IPS DF 4.7 (cell line): ENCODE measurements around the gene DNAAF5.
"Not testable (repeated sequence)": the region's sequence is repeated elsewhere in the genome, so short reads cannot be mapped to it uniquely, and the experiment has no call there.

Experiments used
- DNase-seq: peaks from one replicate; pipeline ENCODE4 v3.0.0-alpha.2; 2013; ENCODE audit warnings: low spot score; ENCODE audit errors: extremely low read depth

DNAAF5 gene

DNA sequence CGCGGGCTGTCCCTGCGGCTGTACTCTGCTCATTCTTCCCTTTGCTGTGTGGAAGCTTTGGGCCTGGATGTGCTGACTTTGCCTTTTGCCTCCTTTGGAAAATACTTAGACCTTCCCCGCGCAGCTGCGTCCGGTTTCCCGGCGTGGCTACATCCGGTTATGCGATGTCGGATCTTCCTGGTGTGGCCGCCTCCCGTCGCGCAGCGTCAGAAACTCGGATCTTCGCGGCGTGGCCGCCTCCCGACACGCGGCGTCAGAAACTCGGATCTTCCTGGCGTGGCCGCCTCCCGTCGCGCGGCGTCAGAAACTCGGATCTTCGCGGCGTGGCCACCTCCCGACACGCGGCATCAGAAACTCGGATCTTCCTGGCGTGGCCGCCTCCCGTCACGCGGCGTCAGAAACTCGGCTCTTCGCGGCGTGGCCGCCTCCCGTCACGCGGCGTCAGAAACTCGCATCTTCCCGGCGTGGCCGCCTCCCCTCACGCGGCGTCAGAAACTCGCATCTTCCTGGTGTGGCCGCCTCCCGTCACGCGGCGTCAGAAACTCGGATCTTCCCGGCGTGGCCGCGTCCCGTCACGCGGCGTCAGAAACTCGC, 55.5 kb downstream of the DNAAF5 start:
- no peak for DNase-seq

DNA sequence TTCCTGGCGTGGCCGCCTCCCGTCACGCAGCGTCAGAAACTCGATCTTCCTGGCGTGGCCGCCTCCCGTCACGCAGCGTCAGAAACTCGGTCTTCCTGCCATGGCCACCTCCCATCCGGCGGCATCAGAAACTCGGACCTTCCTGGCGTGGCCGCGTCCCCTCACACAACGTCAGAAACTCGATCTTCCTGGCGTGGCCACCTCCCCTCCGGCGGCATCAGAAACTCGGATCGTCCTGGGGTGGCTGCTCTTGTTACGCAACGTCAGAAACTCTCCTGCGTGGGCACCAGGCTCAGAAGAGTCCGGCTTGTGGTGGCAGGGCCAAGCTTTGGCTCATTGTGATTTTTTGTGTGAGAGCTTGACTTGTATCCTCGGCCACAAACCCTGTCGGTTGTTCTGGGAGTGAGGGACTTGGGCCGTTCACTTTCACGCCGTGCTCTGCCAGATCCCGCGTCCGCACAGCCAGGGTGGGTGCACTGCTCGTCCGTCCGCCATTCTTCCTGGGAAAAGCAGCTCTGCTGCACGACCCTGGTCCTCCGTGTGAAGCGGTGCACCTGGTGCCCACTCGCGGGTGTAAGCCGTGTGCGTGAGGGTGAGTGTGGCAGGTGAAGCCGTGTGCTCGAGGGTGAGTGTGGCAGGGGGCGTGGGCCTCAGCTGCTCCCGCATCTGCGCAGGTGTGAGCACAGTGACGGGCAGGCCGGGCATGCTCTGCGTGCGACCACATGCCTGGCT, 56.4 kb downstream of the DNAAF5 start:
- DNase-seq = no peak

DNA sequence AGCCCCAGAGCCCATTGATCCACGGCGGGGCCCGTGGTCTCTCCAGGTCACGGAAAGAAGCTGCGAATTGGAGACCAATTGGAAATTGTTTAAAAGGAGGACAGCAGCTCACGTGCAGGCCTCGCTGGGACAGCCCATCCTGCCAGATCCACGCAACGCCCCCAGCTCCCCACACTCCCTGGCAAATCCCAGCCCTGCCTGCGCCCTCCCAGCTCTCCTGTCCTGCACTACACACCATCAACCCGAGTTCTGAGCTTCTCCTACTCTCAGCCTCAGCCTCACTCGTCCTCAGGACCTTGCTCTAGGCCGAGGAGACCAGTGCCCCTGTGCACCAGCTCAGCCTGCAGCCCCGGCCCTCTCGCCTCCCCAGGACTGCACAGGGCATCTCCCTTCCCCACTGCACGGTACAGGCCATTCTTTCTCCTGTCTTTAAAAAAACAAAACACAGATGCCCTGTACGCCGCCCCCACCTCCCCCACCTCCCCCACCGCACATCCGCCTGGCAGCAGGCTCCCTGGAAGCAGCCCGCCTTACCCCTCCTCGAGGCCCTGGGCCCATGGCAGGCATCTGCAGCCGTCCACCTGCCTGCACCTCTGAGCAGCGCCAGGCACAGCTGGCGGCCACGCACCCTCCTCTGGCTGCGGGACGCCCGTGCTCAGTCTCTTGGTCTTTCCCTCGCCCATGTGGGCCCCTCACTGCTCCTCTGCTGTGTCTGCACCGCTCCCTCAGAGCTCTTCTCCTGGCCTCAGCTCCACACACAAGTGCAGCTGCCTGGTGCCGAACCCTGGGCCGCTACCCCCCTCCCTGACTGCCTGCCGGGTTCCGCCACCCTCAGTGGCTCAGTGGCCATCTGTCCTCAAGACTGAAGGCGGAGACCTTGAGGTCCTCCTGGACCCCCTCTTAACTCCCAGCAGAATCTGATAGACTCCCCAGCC, 57.3 kb downstream of the DNAAF5 start:
- DNase-seq = no peak

DNA sequence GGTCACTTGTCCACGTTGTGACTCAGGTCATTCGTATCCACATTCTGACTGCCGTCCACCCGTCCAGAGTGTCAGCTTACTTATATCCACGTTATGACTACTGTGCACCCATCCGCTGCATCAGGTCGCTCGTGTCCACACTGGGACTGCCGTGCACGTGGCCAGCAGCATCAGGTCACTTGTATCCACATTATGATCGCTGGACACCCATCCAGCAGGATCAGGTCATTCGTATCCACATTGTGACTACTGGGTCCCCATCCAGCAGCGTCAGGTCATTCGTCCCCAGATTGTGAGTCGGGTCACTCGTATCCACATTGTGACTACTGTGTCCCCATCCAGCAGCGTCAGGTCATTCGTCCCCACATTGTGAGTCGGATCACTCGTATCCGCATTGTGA, 58.5 kb downstream of the DNAAF5 start:
- no peak for DNase-seq

DNA sequence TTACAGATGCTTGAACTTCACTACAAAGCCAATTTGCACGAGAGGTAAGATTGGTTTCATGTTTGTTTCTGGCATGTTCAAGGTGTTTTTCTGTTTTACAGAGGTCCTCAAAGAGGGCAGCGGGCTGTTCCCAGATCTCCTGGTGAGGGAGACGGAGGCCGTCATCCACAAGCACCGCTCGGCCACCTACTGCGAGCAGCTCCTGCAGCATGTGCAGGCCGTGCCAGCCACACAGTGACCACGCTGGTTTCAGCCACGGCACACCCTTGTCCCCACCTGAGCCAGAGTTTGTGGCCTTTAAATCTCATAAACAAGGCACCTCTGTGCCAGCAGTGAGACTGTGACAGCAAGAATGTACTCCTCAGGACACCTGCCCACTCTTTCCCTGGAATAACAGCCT, 58.9 kb downstream of the DNAAF5 start:
- no peak for DNase-seq

DNA sequence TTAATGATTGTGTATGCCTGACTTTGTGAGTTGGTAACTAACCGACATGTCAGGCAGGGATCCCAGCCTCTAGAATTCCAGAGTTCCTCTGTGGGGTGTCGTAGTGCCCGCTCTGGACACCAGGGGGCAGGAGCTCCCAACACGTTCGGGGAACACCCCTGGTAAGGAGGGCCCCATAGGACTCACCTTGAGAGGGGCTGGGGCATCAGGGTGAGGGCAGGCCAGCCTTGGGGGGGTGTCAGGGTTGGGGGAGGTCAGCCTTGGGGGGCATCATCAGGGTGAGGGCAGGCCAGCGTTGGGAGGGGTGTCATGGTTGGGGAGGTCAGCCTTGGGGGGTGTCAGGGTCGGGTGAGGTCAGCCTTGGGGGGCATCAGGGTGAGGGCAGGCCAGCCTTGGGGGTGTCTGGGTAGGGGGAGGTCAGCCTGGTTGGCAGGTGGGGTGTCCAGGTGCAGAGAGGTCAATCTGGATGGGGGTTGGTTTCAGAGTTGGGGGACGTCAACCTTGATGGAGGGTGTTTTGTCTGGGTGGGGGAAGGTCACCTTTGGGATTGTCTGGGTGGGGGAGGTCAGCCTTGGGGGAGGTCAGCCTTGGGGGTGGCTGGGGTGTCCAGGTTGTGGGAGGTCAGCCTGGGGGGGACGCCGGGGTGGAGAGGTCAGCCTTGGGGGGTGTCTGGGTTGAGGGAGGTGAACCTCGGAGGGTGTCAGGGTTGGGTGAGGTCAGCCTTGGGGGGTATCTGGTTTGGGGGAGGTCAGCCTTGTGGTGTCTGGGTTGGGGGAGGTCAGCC, 60.2 kb downstream of the DNAAF5 start:
- no peak for DNase-seq

DNA sequence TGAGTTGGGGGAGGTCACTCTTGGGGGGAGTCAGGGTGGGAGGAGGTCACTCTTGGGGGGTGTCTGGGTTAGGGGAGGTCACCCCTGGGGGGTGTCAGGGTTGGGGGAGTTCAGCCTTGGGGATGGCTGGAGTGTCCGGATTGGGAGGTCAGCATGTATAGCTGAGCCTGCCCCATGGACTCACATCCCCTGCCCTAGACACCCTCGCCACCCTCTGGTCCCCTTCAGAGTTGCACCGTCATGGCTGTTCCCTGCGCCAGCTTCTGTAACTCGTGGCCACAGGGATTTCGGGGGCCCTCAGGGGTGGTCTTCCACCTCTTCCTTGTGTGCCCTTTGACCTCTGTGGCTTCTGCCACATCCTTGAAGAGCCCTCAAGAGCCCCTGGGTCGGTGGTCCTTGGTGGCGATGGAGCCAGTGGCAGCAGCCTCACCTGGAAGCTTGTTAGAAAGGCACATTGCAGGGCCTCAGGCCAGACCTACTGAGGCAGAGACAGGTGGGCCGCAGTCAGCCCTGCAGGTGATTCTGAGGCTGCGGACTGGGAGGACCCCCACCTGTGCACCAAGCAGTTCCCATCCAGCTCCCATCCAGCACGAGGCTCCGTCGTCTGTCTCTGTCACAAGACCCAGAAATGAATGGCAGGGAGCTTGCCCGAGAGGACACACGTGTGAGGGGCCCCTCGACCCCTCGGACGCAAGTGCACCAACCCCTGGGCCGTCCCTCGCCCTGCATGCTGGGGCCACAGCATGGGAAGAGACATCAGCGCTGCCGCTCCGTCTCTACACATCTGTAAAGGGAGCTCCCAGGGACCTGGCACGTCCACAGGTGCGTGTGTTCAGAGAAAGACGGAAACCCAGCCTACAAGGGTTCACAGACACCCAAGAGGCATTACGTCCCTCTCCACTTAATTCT, 61.1 kb downstream of the DNAAF5 start:
- DNase-seq = no peak

DNA sequence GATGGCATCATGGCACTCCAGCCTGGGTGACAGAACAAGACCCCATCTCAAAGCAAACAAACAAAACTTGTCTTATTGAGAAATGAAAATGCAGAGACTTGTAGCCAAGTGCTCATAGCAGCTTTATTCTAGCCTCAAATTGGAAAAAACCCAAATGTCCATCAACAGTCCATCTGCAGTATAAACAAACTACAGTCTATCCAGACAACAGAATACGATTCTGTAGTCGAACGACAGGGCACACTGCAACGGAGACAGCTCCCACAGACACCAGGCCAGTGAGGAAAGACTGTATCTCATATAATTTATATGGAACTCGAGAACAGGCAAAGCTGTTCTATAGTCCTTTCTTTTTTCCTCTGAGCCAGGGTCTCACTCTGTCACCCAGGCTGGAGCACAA, 65.0 kb downstream of the DNAAF5 start:
- DNase-seq = no peak

DNA sequence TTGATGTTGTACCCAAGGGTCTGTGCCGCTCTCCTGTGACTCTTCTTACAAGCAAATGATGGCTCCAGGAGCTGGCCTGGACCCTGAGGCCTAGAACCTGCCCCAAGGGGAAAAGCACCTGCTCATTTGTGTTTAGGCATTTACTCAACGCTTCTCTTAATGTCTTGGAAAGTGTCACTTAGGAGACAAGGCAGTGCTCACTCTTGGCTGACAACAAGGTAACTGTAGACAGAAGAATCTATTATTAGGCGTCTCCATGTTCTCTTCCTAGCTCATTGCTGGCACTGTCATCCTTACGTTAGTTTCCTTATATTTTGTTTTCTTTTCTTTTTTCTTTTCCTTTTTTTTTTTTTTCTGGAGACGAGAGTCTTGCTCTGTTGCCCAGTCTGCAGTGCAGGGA, 67.7 kb downstream of the DNAAF5 start:
- DNase-seq = no peak

DNA sequence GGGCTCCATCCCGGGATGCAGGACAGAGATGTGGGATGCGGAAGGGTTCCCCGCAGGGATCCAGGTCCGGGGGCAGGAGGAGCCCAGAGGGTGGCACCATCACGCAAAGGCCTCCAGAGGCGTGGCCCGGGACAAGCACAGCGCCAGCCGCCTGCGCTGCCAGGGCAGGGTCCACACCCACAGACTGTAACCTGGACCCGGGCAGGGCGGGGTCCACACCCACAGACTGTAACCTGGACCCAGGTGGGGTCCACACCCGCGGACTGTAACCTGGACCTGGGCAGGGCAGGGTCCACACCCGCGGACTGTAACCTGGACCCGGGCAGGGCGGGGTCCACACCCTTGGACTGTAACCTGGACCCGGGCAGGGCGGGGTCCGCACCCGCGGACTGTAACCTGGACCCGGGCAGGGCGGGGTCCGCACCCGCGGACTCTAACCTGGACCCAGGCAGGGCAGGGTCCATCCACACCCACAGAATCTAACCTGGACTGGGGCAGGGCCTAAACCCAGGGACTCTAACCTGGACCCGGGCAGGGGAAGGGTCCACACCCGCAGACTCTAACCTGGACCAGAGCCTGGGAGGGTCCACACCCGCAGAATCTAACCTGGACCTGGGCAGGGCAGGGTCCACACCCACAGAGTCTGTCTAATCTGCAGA, 68.3 kb downstream of the DNAAF5 start:
- no peak for DNase-seq

DNA sequence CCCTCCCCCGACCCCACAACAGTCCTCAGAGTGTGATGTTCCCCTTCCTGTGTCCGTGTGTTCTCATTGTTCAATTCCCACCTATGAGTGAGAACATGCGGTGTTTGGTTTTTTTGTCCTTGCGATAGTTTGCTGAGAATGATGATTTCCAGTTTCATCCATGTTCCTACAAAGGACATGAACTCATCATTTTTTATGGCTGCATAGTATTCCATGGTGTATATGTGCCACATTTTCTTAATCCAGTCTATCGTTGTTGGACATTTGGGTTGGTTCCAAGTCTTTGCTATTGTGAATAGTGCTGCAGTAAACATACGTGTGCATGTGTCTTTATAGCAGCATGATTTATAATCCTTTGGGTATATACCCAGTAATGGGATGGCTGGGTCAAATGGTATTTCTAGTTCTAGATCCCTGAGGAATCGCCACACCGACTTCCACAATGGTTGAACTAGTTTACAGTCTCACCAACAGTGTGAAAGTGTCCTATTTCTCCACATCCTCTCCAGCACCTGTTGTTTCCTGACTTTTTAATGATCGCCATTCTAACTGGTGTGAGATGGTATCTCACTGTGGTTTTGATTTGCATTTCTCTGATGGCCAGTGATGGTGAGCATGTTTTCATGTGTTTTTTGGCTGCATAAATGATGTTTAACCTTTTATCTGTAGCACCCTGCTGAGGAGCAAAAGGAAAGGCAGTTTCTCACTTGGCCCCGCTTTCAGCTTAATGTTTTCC, 70.1 kb downstream of the DNAAF5 start:
- DNase-seq = not testable (repeated sequence)

DNA sequence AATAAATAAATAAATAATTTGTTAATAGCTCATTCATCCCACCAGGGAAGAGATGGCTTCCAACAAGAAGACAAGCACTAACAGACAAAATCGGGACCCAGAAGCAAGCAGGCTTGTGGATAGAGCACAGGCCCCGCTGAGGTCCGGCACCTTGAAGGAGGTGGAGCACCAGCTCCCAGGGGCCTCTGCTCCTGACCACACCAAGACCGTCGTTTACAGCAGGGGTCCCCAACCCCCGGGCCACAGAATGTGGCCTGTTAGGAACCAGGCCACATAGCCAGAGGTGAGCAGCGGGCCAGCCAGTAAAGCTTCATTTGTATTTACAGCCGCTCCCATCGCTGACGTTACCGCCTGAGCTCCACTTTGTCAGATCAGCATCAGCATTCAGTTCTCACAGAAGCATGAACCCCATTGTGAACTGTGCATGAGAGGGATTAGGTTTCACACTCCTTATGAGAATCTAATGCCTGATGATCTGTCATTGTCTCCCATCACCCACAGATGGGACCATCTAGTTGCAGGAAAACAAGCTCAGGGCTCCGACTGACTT, 72.5 kb downstream of the DNAAF5 start:
- no peak for DNase-seq

DNA sequence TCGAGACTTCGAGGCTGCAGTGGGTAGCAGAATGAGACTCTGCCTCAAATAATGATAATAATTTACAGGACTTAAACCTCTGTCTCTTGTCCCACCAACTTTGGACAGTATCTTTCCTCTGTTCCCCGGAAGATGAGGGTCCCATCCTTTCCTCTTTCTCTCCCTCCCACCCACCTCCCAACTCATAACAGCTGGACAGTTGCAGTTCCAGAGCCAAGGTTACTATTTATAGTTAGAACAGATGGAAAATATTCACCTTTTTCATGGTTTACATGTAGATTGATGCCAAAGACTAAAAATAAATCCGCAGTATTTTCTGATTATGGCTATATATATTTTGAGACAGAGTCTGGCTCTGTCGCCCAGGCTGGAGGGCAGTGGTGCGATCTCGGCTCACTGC, 74.2 kb downstream of the DNAAF5 start:
- DNase-seq = no peak

DNA sequence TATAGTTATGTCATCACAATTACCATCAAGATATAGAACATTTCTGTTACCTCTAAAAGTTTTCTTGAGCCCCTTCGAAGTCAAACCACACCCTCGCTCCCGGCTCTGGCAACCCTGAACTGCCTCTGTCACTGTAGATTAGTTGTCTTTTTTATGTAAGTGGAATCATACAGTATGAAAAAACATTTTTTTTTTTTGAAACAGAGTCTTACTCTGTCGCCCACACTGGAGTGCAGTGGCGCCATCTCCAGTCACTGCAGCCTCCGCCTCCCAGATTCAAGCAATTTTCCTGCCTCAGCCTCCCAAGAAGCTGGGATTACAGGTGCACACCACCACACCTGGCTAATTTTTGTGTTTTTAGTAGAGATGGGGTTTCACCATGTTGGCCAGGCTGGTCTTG, 74.9 kb downstream of the DNAAF5 start:
- DNase-seq = not testable (repeated sequence)

DNA sequence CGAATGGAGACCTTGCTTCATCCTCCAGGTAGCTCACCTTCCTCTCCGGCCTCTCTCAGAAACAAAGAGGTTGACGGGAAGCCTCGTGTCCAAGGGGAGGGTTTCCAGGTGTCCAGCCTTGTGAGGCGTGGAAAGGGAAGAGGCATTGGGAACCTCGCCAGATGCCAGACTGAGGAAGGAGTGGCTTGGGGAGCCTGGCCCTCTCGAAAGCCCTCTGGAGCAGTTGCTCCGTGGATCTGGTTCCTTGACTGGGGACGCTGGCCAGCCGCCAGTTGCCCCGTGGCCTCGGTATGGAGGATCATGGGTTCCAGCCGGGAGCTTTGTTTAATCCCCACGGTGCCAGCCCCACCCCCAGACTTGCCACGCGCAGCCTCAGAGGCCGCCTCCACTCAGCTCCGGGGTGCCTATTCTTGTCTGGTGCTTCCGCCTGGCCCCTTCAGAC, 75.5 kb downstream of the DNAAF5 start:
- no peak for DNase-seq

DNA sequence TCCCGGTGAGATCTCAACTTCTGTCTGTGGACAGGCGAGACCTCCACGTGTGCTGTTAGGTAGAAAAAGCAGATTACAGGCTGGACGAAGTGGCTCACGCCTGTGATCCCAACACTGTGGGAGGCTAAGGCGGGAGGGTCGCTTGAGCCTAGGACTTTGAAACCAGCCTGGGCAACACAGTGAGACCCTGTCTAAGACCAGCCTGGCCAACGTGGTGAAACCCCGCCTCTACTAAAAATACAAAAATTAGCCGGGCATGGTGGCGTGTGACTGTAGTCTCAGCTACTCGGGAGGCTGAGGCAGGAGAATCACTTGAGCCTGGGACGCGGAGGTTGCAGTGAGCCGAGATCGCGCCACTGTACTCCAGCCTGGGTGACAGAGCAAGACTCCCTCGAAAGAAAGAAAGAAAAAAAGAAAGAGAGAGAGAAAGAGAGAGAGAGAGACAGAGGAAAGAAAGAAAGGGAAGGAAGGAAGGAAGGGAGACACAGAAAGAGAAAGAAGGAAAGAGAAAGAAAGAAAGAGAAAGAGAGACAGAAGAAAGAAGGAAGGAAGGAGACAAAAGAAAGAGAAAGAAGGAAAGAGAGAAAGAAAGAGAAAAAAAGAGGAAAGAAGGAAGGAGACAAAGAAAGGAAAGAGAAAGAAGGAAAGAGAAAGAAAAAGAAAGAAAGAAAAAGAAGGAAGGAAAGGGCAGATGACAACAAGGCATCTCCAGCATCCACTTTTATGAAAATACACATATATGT, 76.2 kb downstream of the DNAAF5 start:
- no peak for DNase-seq

DNA sequence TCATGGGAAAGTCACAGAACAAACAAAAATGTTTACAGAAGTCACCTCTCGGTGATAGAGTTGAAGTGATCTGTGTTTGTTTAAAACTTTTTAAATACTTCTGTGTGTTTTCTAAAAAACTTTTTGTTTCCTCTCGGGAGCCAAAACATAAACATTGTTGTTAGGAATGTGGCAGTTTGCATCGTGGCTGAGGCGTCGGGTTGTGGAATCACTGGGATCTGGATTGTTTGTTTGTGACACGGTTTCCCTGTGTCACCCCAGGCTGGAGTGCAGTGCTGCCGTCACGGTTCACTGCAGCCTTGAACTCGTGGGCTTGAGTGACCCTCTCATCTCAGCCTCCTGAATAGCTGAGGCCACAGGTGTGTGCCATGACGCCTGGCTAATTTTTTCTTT, 76.7 kb downstream of the DNAAF5 start:
- DNase-seq = no peak

DNA sequence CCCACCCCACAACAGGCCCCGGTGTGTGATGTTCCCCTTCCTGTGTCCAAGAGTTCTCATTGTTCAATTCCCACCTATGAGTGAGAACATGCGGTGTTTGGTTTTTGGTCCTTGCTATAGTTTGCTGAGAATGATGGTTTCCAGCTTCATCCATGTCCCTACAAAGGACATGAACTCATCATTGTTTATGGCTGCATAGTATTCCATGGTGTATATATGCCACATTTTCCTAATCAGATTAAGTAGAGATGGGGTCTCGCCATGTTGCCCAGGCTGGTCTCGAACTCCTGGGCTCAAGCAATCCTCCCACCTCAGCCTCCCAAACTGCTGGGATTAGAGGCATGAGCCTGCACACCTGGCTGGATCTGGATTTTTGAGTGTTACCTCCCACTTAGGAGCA, 77.3 kb downstream of the DNAAF5 start:
- DNase-seq = not testable (repeated sequence)
